ENCODE data around the gene PDZD2.
A peak's percentile ranks its signal among the peaks of the same experiment; 100 is the strongest.

Gene PDZD2

GRCh38 chr5:31703757-31704156 is 64.8 kb downstream of the PDZD2 start:
- TF ChIP-seq CTCF (IDR thresholded peaks at IDR 0.05), result no peak
- H3K4me1 ChIP-seq, result no peaks in the 10 kb centered on the region
- no peak overlapping the region for H3K27ac ChIP-seq
- H3K27me3 ChIP-seq, result no peaks in the 10 kb centered on the region
- H3K36me3 ChIP-seq, result no peaks in the 10 kb centered on the region
- no peaks in the 10 kb centered on the region for H3K9me3 ChIP-seq
- no peak for DNase-seq
- H3K4me3 ChIP-seq, result no peak overlapping the region
- intact Hi-C loops (cut with DNase I; ENCODE audit: low total_unique reads), result no loop called here

GRCh38 chr5:31706186-31706585 is 67.3 kb downstream of the PDZD2 start:
- no peak for TF ChIP-seq CTCF (IDR thresholded peaks at IDR 0.05)

GRCh38 chr5:31707329-31707728 is 68.4 kb downstream of the PDZD2 start:
- H3K9me3 ChIP-seq, result no peaks in the 10 kb centered on the region
- H3K36me3 ChIP-seq, result no peaks in the 10 kb centered on the region
- DNase-seq, result no peak
- no peak overlapping the region for H3K4me3 ChIP-seq
- H3K27me3 ChIP-seq, result no peaks in the 10 kb centered on the region
- no peak overlapping the region for H3K27ac ChIP-seq
- no peak for TF ChIP-seq CTCF (IDR thresholded peaks at IDR 0.05)
- intact Hi-C loops (cut with DNase I; ENCODE audit: low total_unique reads), result no loop called here
- H3K4me1 ChIP-seq, result peaks cover 0 to 13% (median 12%) of the 10 kb centered on the region in 4 donors

More at GRCh38 chr5:31706186-31706585, 67.3 kb downstream of the PDZD2 start:
- DNase-seq, result no peak
- no peaks in the 10 kb centered on the region for H3K27me3 ChIP-seq
- no peaks in the 10 kb centered on the region for H3K9me3 ChIP-seq
- no peak overlapping the region for H3K27ac ChIP-seq
- no peaks in the 10 kb centered on the region for H3K36me3 ChIP-seq
- peaks cover 0 to 2% (median 1%) of the 10 kb centered on the region in 4 donors for H3K4me1 ChIP-seq
- intact Hi-C loops (cut with DNase I; ENCODE audit: low total_unique reads), result no loop called here
- H3K4me3 ChIP-seq, result no peak overlapping the region

GRCh38 chr5:31708089-31708488 is 69.2 kb downstream of the PDZD2 start:
- Histone ChIP-seq H3K36me3 (no peaks in the 10 kb centered on the region), H3K27ac (no peak overlapping the region), H3K4me3 (no peak overlapping the region), H3K4me1 (peaks cover 0 to 18% (median 13%) of the 10 kb centered on the region in 4 donors), H3K9me3 (no peaks in the 10 kb centered on the region), H3K27me3 (no peaks in the 10 kb centered on the region)
- DNase-seq, result no peak
- intact Hi-C loops (cut with DNase I; ENCODE audit: low total_unique reads), result no loop called here
- no peak for TF ChIP-seq CTCF (IDR thresholded peaks at IDR 0.05)

- TF ChIP-seq CTCF (IDR thresholded peaks at IDR 0.05), result no peak
- Histone ChIP-seq H3K4me3 (no peak overlapping the region), H3K27ac (peak overlapping the region in 1 of 2 donors; percentile 52), H3K9me3 (no peaks in the 10 kb centered on the region), H3K36me3 (no peaks in the 10 kb centered on the region), H3K27me3 (no peaks in the 10 kb centered on the region), H3K4me1 (peaks cover 0 to 33% (median 17%) of the 10 kb centered on the region in 4 donors)
- no peak for DNase-seq
- intact Hi-C loops (cut with DNase I; ENCODE audit: low total_unique reads), result no loop called here
Measured at GRCh38 chr5:31711363-31711762, 72.4 kb downstream of the PDZD2 start.

Measured in tibial artery (tissue), 4 donors.